H9 (cell line): ENCODE results near the gene FGFBP2. TPM values are rescaled to one million over a fixed set of nuclear protein-coding genes. Genes with fewer than 3 reads are reported as not detected.

Source experiments
- DNase-seq: peaks from one replicate; pipeline ENCODE4 v3.0.0-alpha.2; 2017
- H2AFZ ChIP-seq: one replicate; pipeline ENCODE4 v1.6.1; 2013; ENCODE audit warnings: mild to moderate bottlenecking, low read length, control low read depth, moderate library complexity
- H2AK5ac ChIP-seq: 2 replicates; pipeline ENCODE4 v1.6.1; 2013; ENCODE audit warnings: low read length, control low read depth, mixed read lengths; ENCODE audit not compliant: insufficient read length
- H2BK120ac ChIP-seq: one replicate; pipeline ENCODE4 v1.6.1; 2013; ENCODE audit warnings: low read depth, mild to moderate bottlenecking, low read length, control low read depth, inconsistent platforms; ENCODE audit not compliant: poor library complexity, severe bottlenecking
- H2BK12ac ChIP-seq: 2 replicates; pipeline ENCODE4 v1.6.1; 2013; ENCODE audit warnings: low read length, control low read depth, mixed read lengths, low read depth; ENCODE audit not compliant: insufficient read length
- H2BK15ac ChIP-seq: 2 replicates; pipeline ENCODE4 v1.6.1; 2013; ENCODE audit warnings: low read depth, low read length, control low read depth
- H2BK20ac ChIP-seq: one replicate; pipeline ENCODE4 v1.6.1; 2013; ENCODE audit warnings: low read depth, mild to moderate bottlenecking, low read length, control low read depth, inconsistent platforms; ENCODE audit not compliant: poor library complexity, severe bottlenecking
- H2BK5ac ChIP-seq: 2 replicates; pipeline ENCODE4 v1.6.1; 2013; ENCODE audit warnings: low read length, control low read depth, mixed read lengths; ENCODE audit not compliant: insufficient read length
- H3K14ac ChIP-seq: 2 replicates; pipeline ENCODE4 v1.6.1; 2013; ENCODE audit warnings: low read length, control low read depth; ENCODE audit not compliant: insufficient read depth
- H3K18ac ChIP-seq: 2 replicates; pipeline ENCODE4 v1.6.1; 2013; ENCODE audit warnings: low read depth, mild to moderate bottlenecking, mixed read lengths, low read length, control low read depth; ENCODE audit not compliant: insufficient read length
- H3K23ac ChIP-seq: 2 replicates; pipeline ENCODE4 v1.6.1; 2013; ENCODE audit warnings: low read length, control low read depth, mixed read lengths, low read depth; ENCODE audit not compliant: insufficient read length
- H3K23me2 ChIP-seq: 2 replicates; pipeline ENCODE4 v1.6.1; 2013; ENCODE audit warnings: low read depth, mild to moderate bottlenecking, mixed read lengths, low read length, control low read depth; ENCODE audit not compliant: insufficient read length, poor library complexity, severe bottlenecking
- H3K27ac ChIP-seq: 2 replicates; pipeline ENCODE4 v1.5.1; 2013; ENCODE audit warnings: low read length, control low read depth, mixed read lengths, low read depth; ENCODE audit not compliant: insufficient read length
- H3K27me3 ChIP-seq: 2 replicates; pipeline ENCODE4 v1.6.1; 2013; ENCODE audit warnings: low read length, control low read depth, inconsistent platforms; ENCODE audit not compliant: insufficient read depth
- H3K4ac ChIP-seq: 2 replicates; pipeline ENCODE4 v1.6.1; 2013; ENCODE audit warnings: low read depth, mild to moderate bottlenecking, control low read depth, inconsistent platforms, low read length, moderate library complexity
- H3K4me1 ChIP-seq: 2 replicates; pipeline ENCODE4 v1.6.1; 2013; ENCODE audit warnings: low read length, control low read depth, inconsistent platforms; ENCODE audit not compliant: insufficient read depth
- H3K4me2 ChIP-seq: 2 replicates; pipeline ENCODE4 v1.6.1; 2013; ENCODE audit warnings: low read length, control low read depth, mixed read lengths; ENCODE audit not compliant: insufficient read length, insufficient read depth
- H3K56ac ChIP-seq: 2 replicates; pipeline ENCODE4 v1.6.1; 2013; ENCODE audit warnings: low read depth, mild to moderate bottlenecking, mixed read lengths, low read length, control low read depth; ENCODE audit not compliant: insufficient read length
- H3K79me1 ChIP-seq: 2 replicates; pipeline ENCODE4 v1.6.1; 2013; ENCODE audit warnings: low read depth, mild to moderate bottlenecking, moderate library complexity, low read length, control low read depth, inconsistent platforms; ENCODE audit not compliant: insufficient read depth, poor library complexity, severe bottlenecking
- H3K79me2 ChIP-seq: 2 replicates; pipeline ENCODE4 v1.6.1; 2013; ENCODE audit warnings: low read length, control low read depth, inconsistent platforms; ENCODE audit not compliant: insufficient read depth
- H3K9ac ChIP-seq: 2 replicates; pipeline ENCODE4 v1.6.1; 2013; ENCODE audit warnings: low read length, control low read depth, mixed read lengths; ENCODE audit not compliant: insufficient read length; ENCODE audit errors: extremely low read depth
- H3K9me3 ChIP-seq: one replicate; pipeline ENCODE4 v1.6.1; 2013; ENCODE audit warnings: low read depth, low read length, inconsistent platforms; ENCODE audit not compliant: control insufficient read depth
- H3T11ph ChIP-seq: one replicate; pipeline ENCODE4 v1.6.1; 2013; ENCODE audit warnings: mild to moderate bottlenecking, low read length, control low read depth, inconsistent platforms
- H4K20me1 ChIP-seq: one replicate; pipeline ENCODE4 v1.6.1; 2013; ENCODE audit not compliant: control insufficient read depth, insufficient read length, insufficient read depth
- H4K5ac ChIP-seq: 2 replicates; pipeline ENCODE4 v1.6.1; 2013; ENCODE audit warnings: low read depth, mild to moderate bottlenecking, mixed read lengths, low read length, control low read depth; ENCODE audit not compliant: insufficient read length
- H4K8ac ChIP-seq: replicated peaks from 2 replicates; pipeline ENCODE4 v1.6.1; 2013; ENCODE audit warnings: low read length, control low read depth, mixed read lengths, low read depth; ENCODE audit not compliant: insufficient read length
- H4K91ac ChIP-seq: 2 replicates; pipeline ENCODE4 v1.6.1; 2013; ENCODE audit warnings: low read depth, mild to moderate bottlenecking, moderate library complexity, mixed read lengths, low read length, control low read depth; ENCODE audit not compliant: insufficient read length
- H3K27ac Mint-ChIP-seq, 3 experiments: 2 replicates in 2 of 3; 3 replicates in 1 of 3; pipeline ENCODE4 v1.8.0; 2020 to 2021; ENCODE audit warnings: mixed read lengths in 3 of 3, mild to moderate bottlenecking in 1 of 3, moderate library complexity in 1 of 3
- H3K27me3 Mint-ChIP-seq: 2 replicates; pipeline ENCODE4 v1.8.0; 2021; ENCODE audit warnings: low read depth, mild to moderate bottlenecking, moderate library complexity, mixed read lengths
- H3K36me3 Mint-ChIP-seq, 3 experiments: 2 replicates in 2 of 3; 3 replicates in 1 of 3; pipeline ENCODE4 v1.8.0; 2020 to 2021; ENCODE audit warnings: low read depth in 3 of 3, mixed read lengths in 3 of 3; ENCODE audit not compliant: insufficient read depth in 1 of 3
- H3K4me1 Mint-ChIP-seq, 2 experiments: 2 replicates each; pipeline ENCODE4 v1.8.0; 2020; ENCODE audit warnings: mixed read lengths in 2 of 2
- H3K4me3 Mint-ChIP-seq, 2 experiments: 2 replicates in 1 of 2; 3 replicates in 1 of 2; pipeline ENCODE4 v1.8.0; 2020 to 2021; ENCODE audit warnings: mild to moderate bottlenecking in 2 of 2, mixed read lengths in 2 of 2, moderate library complexity in 1 of 2
- H3K9me3 Mint-ChIP-seq, 2 experiments: 2 replicates in 1 of 2; 3 replicates in 1 of 2; pipeline ENCODE4 v1.8.0; 2020; ENCODE audit warnings: mild to moderate bottlenecking in 2 of 2, mixed read lengths in 2 of 2, moderate library complexity in 1 of 2
- WGBS: extraction: QIAGEN DNeasy Blood & Tissue Kit; methylation state at CpG from one replicate; pipeline ENCODE4 v1.1.7; 2013; ENCODE audit warnings: missing lambda C conversion rate, low lambda C conversion rate, mixed read lengths; ENCODE audit not compliant: insufficient read length; ENCODE audit errors: extremely low coverage; 5-methylcytosine and 5-hydroxymethylcytosine counted together
- total RNA-seq: library from RNA; stranded (reverse); gene quantifications from 2 replicates; pipeline ENCODE4 v1.2.1, GENCODE V29; 2021
- TF ChIP-seq, protein P1 (sequence below): fragments of 200-600 bp; sonication (generic); conservative IDR thresholded peaks from 3 replicates; pipeline ENCODE4 v1.8.0; 2021; ENCODE audit warnings: antibody characterized with exemption, mild to moderate bottlenecking

The FGFBP2 gene
- total RNA-seq, 1 experiment from 2014 or later: not detected

DNA sequence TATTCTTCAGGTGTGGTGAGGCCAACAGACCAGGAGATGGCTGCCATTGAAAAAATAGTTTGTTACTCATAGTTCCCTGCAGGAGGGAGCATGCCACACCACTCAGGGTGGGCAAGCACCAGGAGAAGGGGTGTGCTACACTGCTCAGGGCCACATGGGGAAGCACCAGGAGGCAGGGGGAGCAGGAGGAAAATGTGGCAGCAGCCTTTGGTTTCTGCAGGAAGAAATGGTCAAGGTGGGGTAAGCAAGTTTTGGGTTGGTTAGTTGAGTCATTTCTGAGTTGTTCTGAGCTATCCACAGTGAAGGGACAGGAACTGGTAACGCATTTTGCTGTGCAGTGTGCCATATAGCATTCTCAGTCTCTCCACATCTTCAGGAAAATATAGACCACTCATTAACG is 48.2 kb downstream of the FGFBP2 start:
- no CpG with 5 or more reads among the region's 2 CpGs for WGBS
- no peak overlapping the region for H2AFZ ChIP-seq
- no peaks in the 10 kb centered on the region for H3K4me1 ChIP-seq
- H3K9me3 ChIP-seq: peaks cover 11% of the 10 kb centered on the region
- H4K20me1 ChIP-seq: no peaks in the 10 kb centered on the region
- Mint-ChIP-seq H3K4me3 (no peak overlapping the region), H3K27me3 (no peaks in the 10 kb centered on the region; the same call in none of the 2 replicates), H3K27ac (no peak overlapping the region), H3K4me1 (peaks cover 0 to 2% of the 10 kb centered on the region in 2 experiments; a peak in 1 of 4 replicates), H3K9me3 (peaks cover 9 to 10% of the 10 kb centered on the region in 2 experiments), H3K36me3 (peaks cover 0 to 10% (median 6%) of the 10 kb centered on the region in 3 experiments; a peak in 6 of 7 replicates)
- no peak overlapping the region for H2BK5ac ChIP-seq
- no peak overlapping the region for H2BK20ac ChIP-seq
- DNase-seq: no peak
- no peak overlapping the region for H4K8ac ChIP-seq
- no peak overlapping the region for H3K56ac ChIP-seq
- H4K91ac ChIP-seq: no peak overlapping the region
- H2BK15ac ChIP-seq: no peak overlapping the region
- H3K79me2 ChIP-seq: no peaks in the 10 kb centered on the region
- H3K27me3 ChIP-seq: no peaks in the 10 kb centered on the region
- H3K79me1 ChIP-seq: no peaks in the 10 kb centered on the region
- H3K4me2 ChIP-seq: no peak overlapping the region
- no peak overlapping the region for H3K4ac ChIP-seq
- H3K23ac ChIP-seq: no peak overlapping the region
- H2BK12ac ChIP-seq: no peak overlapping the region
- H2AK5ac ChIP-seq: no peak overlapping the region
- no peak overlapping the region for H3K9ac ChIP-seq
- TF ChIP-seq, protein P1, sequence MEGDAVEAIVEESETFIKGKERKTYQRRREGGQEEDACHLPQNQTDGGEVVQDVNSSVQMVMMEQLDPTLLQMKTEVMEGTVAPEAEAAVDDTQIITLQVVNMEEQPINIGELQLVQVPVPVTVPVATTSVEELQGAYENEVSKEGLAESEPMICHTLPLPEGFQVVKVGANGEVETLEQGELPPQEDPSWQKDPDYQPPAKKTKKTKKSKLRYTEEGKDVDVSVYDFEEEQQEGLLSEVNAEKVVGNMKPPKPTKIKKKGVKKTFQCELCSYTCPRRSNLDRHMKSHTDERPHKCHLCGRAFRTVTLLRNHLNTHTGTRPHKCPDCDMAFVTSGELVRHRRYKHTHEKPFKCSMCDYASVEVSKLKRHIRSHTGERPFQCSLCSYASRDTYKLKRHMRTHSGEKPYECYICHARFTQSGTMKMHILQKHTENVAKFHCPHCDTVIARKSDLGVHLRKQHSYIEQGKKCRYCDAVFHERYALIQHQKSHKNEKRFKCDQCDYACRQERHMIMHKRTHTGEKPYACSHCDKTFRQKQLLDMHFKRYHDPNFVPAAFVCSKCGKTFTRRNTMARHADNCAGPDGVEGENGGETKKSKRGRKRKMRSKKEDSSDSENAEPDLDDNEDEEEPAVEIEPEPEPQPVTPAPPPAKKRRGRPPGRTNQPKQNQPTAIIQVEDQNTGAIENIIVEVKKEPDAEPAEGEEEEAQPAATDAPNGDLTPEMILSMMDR: no peak
- no peak overlapping the region; the same call in 1 of the 2 replicates for H3K14ac ChIP-seq
- H2BK120ac ChIP-seq: no peak overlapping the region
- H3K23me2 ChIP-seq: no peaks in the 10 kb centered on the region
- H3K27ac ChIP-seq: no peak overlapping the region
- H3K18ac ChIP-seq: no peak overlapping the region
- H4K5ac ChIP-seq: no peak overlapping the region
- no peak overlapping the region for H3T11ph ChIP-seq
